ENCODE data around the gene PADI6.

Gene PADI6

DNA sequence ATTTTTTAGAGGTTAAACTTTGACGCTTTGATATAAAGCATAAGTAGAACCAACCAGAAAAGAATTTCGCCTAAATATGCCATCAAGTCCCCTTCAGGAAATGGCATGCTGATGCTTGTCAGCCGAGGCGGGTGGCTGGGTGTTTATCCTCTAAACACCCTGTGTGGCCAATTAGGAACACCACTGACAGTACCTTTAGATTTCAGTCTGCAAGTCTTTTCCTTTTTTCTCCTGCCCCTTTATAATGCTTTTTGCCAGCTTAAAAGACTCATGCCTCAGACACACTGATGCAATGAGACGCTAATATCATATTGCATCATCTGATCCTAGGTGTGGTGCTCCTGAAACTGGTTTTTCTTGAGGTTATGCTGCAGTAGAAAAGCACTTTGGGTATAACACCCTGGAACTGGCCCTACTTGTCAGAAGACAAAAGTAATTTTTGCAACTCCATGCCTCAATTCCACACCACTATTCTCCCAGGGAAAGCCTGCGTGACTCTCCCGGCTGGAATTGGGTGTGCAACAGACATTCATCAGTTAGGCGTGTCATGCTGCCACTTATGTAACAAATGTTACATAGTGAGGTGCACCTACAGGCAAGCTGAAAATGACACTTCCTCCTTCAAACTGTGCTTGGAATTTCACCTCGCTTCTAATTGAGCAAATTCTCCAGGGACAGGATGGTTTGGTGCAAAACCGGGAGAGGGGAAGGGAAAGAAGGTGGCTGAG, 69.4 kb downstream of the PADI6 start:
- H3K4me3 ChIP-seq (ENCODE audit: low read depth, low read length): peak overlapping the region; percentile 80; the same call in 1 of the 2 replicates

DNA sequence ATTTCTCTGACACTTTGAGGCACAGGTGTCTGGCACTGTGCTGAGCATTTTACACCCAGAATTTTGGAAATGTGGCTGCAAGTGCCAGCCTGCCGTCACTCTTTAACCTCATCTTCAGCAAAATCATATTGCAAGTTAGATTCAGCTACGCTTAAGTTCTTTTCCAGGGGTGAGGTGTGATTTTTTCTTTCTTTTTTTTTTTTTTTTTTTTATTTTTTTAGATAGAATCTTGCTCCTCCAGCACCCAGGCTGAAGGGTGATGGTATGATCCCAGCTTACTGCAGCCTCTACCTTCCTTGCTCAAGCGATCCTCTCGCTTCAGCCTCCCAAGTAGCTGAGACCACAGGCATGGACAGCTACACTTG, 70.0 kb downstream of the PADI6 start:
- H3K27me3 ChIP-seq (ENCODE audit: insufficient read depth, low read length): no peaks in the 10 kb centered on the region
- no peak overlapping the region for H2AFZ ChIP-seq (ENCODE audit: low read length, unreplicated experiment)
- H3K4me1 ChIP-seq (ENCODE audit: control insufficient read depth, insufficient read depth, low read length, unreplicated experiment): peaks cover 18% of the 10 kb centered on the region
- no peak overlapping the region for H3K4me3 ChIP-seq (ENCODE audit: low read depth, low read length)
- no peaks in the 10 kb centered on the region for H3K36me3 ChIP-seq (ENCODE audit: insufficient read depth, low read length)
- no peak overlapping the region for H3K27ac ChIP-seq (ENCODE audit: low read depth, low read length)
- H3K79me2 ChIP-seq (ENCODE audit: control insufficient read depth, insufficient read depth, low read length, unreplicated experiment): peaks cover 16% of the 10 kb centered on the region

More for the DNA sequence above, 69.4 kb downstream of the PADI6 start:
- Histone ChIP-seq H3K36me3 (ENCODE audit: insufficient read depth, low read length) (no peaks in the 10 kb centered on the region), H3K4me1 (ENCODE audit: control insufficient read depth, insufficient read depth, low read length, unreplicated experiment) (peaks cover 22% of the 10 kb centered on the region), H3K27me3 (ENCODE audit: insufficient read depth, low read length) (no peaks in the 10 kb centered on the region), H3K27ac (ENCODE audit: low read depth, low read length) (peak overlapping the region; percentile 14; the same call in 1 of the 2 replicates), H2AFZ (ENCODE audit: low read length, unreplicated experiment) (no peak overlapping the region), H3K79me2 (ENCODE audit: control insufficient read depth, insufficient read depth, low read length, unreplicated experiment) (peaks cover 22% of the 10 kb centered on the region)

DNA sequence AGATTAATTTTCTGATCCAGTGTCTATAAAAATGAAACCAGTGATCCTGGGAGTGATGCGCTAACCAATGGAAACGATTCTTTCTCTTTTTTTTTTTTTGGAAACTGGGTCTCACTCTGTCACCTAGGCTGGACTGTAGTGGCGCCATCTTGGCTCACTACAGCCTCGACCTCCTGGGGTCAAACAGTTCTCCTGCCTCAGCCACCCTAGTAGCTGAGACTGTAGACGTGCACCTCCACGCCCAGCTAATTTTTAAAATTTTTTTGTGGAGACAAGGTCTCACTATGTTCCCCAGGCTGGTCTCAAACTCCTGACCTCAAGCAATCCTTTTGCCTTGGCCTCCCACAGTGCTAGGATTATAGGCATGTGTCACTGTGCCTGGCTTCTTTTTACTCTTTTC, 70.8 kb downstream of the PADI6 start:
- H3K27me3 ChIP-seq (ENCODE audit: insufficient read depth, low read length): no peaks in the 10 kb centered on the region
- H3K4me1 ChIP-seq (ENCODE audit: control insufficient read depth, insufficient read depth, low read length, unreplicated experiment): peaks cover 18% of the 10 kb centered on the region
- H2AFZ ChIP-seq (ENCODE audit: low read length, unreplicated experiment): no peak overlapping the region
- H3K36me3 ChIP-seq (ENCODE audit: insufficient read depth, low read length): no peaks in the 10 kb centered on the region
- H3K27ac ChIP-seq (ENCODE audit: low read depth, low read length): peak overlapping the region; percentile 71
- peaks cover 11% of the 10 kb centered on the region for H3K79me2 ChIP-seq (ENCODE audit: control insufficient read depth, insufficient read depth, low read length, unreplicated experiment)
- no peak overlapping the region for H3K4me3 ChIP-seq (ENCODE audit: low read depth, low read length)

- H2AFZ ChIP-seq (ENCODE audit: low read length, unreplicated experiment): no peak overlapping the region
- no peak overlapping the region for H3K27ac ChIP-seq (ENCODE audit: low read depth, low read length)
- no peaks in the 10 kb centered on the region for H3K36me3 ChIP-seq (ENCODE audit: insufficient read depth, low read length)
- H3K79me2 ChIP-seq (ENCODE audit: control insufficient read depth, insufficient read depth, low read length, unreplicated experiment): no peaks in the 10 kb centered on the region
- H3K4me1 ChIP-seq (ENCODE audit: control insufficient read depth, insufficient read depth, low read length, unreplicated experiment): no peaks in the 10 kb centered on the region
- H3K27me3 ChIP-seq (ENCODE audit: insufficient read depth, low read length): no peaks in the 10 kb centered on the region
- H3K4me3 ChIP-seq (ENCODE audit: low read depth, low read length): no peak overlapping the region
Measured at GRCh38 chr1:17447501-17447992, 75.6 kb downstream of the PADI6 start.
